Upper lobe of left lung (tissue), 6 donors: Measurements from ENCODE around the gene SNRPA1. TPM values are rescaled to one million over a fixed set of nuclear protein-coding genes. Genes with fewer than 3 reads are reported as not detected.

Experiments
- ATAC-seq, 2 donors: fragments of 200-7000 bp; cut with Tn5 transposase; one replicate each; pipeline ENCODE4 v1.9.1; 2022; ENCODE audit warnings: mild to moderate bottlenecking in 2 of 2, moderate library complexity in 2 of 2; ENCODE audit not compliant: low FRiP score in 2 of 2
- DNase-seq, 2 donors: peaks; one replicate each; pipeline ENCODE4 v3.0.0-alpha.2; 2019 to 2020
- H3K27ac ChIP-seq, 4 donors: fragments of 200-600 bp; sonication (generic); one replicate each; pipeline ENCODE4 v1.5.1; 2016 to 2019
- H3K27me3 ChIP-seq, 4 donors: fragments of 200-600 bp; sonication (generic); one replicate each; pipeline ENCODE4 v1.5.1; 2017 to 2019
- H3K36me3 ChIP-seq, 4 donors: fragments of 200-600 bp; sonication (generic); one replicate each; pipeline ENCODE4 v1.5.1; 2016 to 2019
- H3K4me1 ChIP-seq, 4 donors: fragments of 200-600 bp; sonication (generic); one replicate each; pipeline ENCODE4 v1.5.1; 2018 to 2019
- H3K4me3 ChIP-seq, 4 donors: fragments of 200-600 bp; sonication (generic); one replicate each; pipeline ENCODE4 v1.5.1; 2017 to 2019; ENCODE audit warnings: mild to moderate bottlenecking in 2 of 4, moderate library complexity in 1 of 4
- H3K9me3 ChIP-seq, 4 donors: fragments of 200-600 bp; sonication (generic); one replicate each; pipeline ENCODE4 v1.5.1; 2018 to 2019
- CTCF ChIP-seq, 6 experiments: fragments of 450-650 bp in 4 of 6; fragments of 200-600 bp in 2 of 6; sonication (generic) in 2 of 6; IDR thresholded peaks; one replicate each; pipeline ENCODE4 v1.5.1; 2016 to 2019; ENCODE audit warnings: antibody characterized with exemption in 6 of 6
- EP300 ChIP-seq, 4 donors: sonication (generic); formaldehyde crosslinking; IDR thresholded peaks; one replicate each; pipeline ENCODE4 v1.5.1; 2017; ENCODE audit warnings: antibody characterized with exemption in 4 of 4, control low read depth in 2 of 4
- POLR2A ChIP-seq, 4 donors: fragments of 450-650 bp; IDR thresholded peaks; one replicate each; pipeline ENCODE4 v1.5.1; 2016 to 2017; ENCODE audit warnings: antibody characterized with exemption in 4 of 4, mild to moderate bottlenecking in 2 of 4
- POLR2AphosphoS5 ChIP-seq, 2 donors: sonication (generic); formaldehyde crosslinking; IDR thresholded peaks; one replicate each; pipeline ENCODE4 v1.5.1; 2017; ENCODE audit warnings: antibody characterized with exemption in 2 of 2
- WGBS, 2 donors: methylation state at CpG; one replicate each; pipeline ENCODE4 v1.1.5; 2017 to 2018; 5-methylcytosine and 5-hydroxymethylcytosine counted together
- total RNA-seq, 6 donors: library from RNA; depleted of rRNA in 4 of 6; stranded (reverse); fragments of >200 nt in 4 of 6; gene quantifications; one replicate each; pipeline versions ENCODE4 v1.1.0 to v1.2.1, GENCODE V29; 2016 to 2021
- donor health status: DM: no; HTN: no; CAD: no; lungs with moderate emphysema.
- donor health status: DM: no; HTN: yes; CAD: no; lungs with severe emphysema.

SNRPA1 gene
- total RNA-seq, 6 donors from 2014 or later, result 32.1 to 53.4 (median 40.2) TPM

- Histone ChIP-seq H3K27ac (no peak overlapping the region), H3K27me3 (no peaks in the 10 kb centered on the region), H3K9me3 (no peaks in the 10 kb centered on the region), H3K4me1 (peaks cover 16 to 24% (median 18%) of the 10 kb centered on the region in 4 donors), H3K36me3 (peaks cover 43 to 70% (median 52%) of the 10 kb centered on the region in 4 donors), H3K4me3 (no peak overlapping the region)
- TF ChIP-seq EP300 (IDR thresholded peaks at IDR 0.05) (no peak), CTCF (IDR thresholded peaks at IDR 0.05) (no peak), POLR2AphosphoS5 (IDR thresholded peaks at IDR 0.05) (no peak), POLR2A (IDR thresholded peaks at IDR 0.05) (no peak)
- 79 to 89% methylated on average over 5 of the region's 5 CpGs for WGBS, 2 donors
- DNase-seq (no peak), ATAC-seq (no peak)
These were observed 21.5 kb downstream of the SNRPA1 start for GRCh38 chr15:101273534-101273933.

- DNase-seq, result no peak
- WGBS, 2 donors, result 95 to 97% methylated on average over 9 of the region's 9 CpGs
- H3K4me1 ChIP-seq, result peaks cover 11 to 18% (median 14%) of the 10 kb centered on the region in 4 donors
- ATAC-seq, result no peak
- peaks cover 43 to 70% (median 52%) of the 10 kb centered on the region in 4 donors for H3K36me3 ChIP-seq
- H3K27ac ChIP-seq, result no peak overlapping the region
- no peaks in the 10 kb centered on the region for H3K9me3 ChIP-seq
- TF ChIP-seq CTCF (IDR thresholded peaks at IDR 0.05), result no peak
- TF ChIP-seq EP300 (IDR thresholded peaks at IDR 0.05), result no peak
- TF ChIP-seq POLR2A (IDR thresholded peaks at IDR 0.05), result no peak
- no peak for TF ChIP-seq POLR2AphosphoS5 (IDR thresholded peaks at IDR 0.05)
- no peaks in the 10 kb centered on the region for H3K27me3 ChIP-seq
- no peak overlapping the region for H3K4me3 ChIP-seq
These were observed 22.5 kb downstream of the SNRPA1 start for GRCh38 chr15:101272584-101272983.

- DNase-seq (no peak), ATAC-seq (no peak)
- TF ChIP-seq POLR2AphosphoS5 (IDR thresholded peaks at IDR 0.05), result no peak
- no peak for TF ChIP-seq POLR2A (IDR thresholded peaks at IDR 0.05)
- TF ChIP-seq EP300 (IDR thresholded peaks at IDR 0.05), result no peak
- no peak for TF ChIP-seq CTCF (IDR thresholded peaks at IDR 0.05)
- H3K4me3 ChIP-seq, result no peak overlapping the region
- peaks cover 37 to 56% (median 45%) of the 10 kb centered on the region in 4 donors for H3K36me3 ChIP-seq
- H3K4me1 ChIP-seq, result no peaks in the 10 kb centered on the region
- H3K27me3 ChIP-seq, result no peaks in the 10 kb centered on the region
- WGBS, 2 donors, result 90 to 91% methylated on average over 14 to 16 of the region's 16 CpGs
- no peaks in the 10 kb centered on the region for H3K9me3 ChIP-seq
- no peak overlapping the region for H3K27ac ChIP-seq
These were observed 25.4 kb downstream of the SNRPA1 start for GRCh38 chr15:101269479-101270223.

GRCh38 chr15:101267320-101268104 lies 27.5 kb downstream of the SNRPA1 start:
- H3K9me3 ChIP-seq, result no peaks in the 10 kb centered on the region
- H3K36me3 ChIP-seq, result peaks cover 19 to 35% (median 25%) of the 10 kb centered on the region in 4 donors
- H3K4me1 ChIP-seq, result no peaks in the 10 kb centered on the region
- TF ChIP-seq POLR2A (IDR thresholded peaks at IDR 0.05) (no peak), POLR2AphosphoS5 (IDR thresholded peaks at IDR 0.05) (no peak), CTCF (IDR thresholded peaks at IDR 0.05) (no peak), EP300 (IDR thresholded peaks at IDR 0.05) (no peak)
- peak overlapping the region; percentile 23 to 69 (median 33) for H3K27ac ChIP-seq
- no peaks in the 10 kb centered on the region for H3K27me3 ChIP-seq
- no peak overlapping the region for H3K4me3 ChIP-seq
- ATAC-seq, result peak; percentile 39 to 76
- WGBS, 2 donors, result 73 to 78% methylated on average over 16 to 18 of the region's 18 CpGs
- DNase-seq, result peak in 1 of 2 donors; percentile 83
